Measurements from ENCODE around the gene EVI5.

GRCh38 chr1:92790867-92791266 lies 6.0 kb upstream of the EVI5 start:
- TF ChIP-seq CTCF (IDR thresholded peaks at IDR 0.05; ENCODE audit: low read depth, low read length, poor library complexity, severe bottlenecking) (no peak), EZH2phosphoT487 (IDR thresholded peaks at IDR 0.05; ENCODE audit: borderline replicate concordance, low read length) (no peak)
